Lower lobe of right lung (tissue), 2 donors: ENCODE data around the gene UQCR11. TPM values are rescaled to one million over a fixed set of nuclear protein-coding genes. Genes with fewer than 3 reads are reported as not detected.
A peak's percentile ranks its signal among the peaks of the same experiment; 100 is the strongest.

Source experiments
- ATAC-seq, 2 donors: fragments of 200-7000 bp; cut with Tn5 transposase; one replicate each; pipeline ENCODE4 v1.9.1; 2020 to 2022; ENCODE audit warnings: mild to moderate bottlenecking in 2 of 2, moderate library complexity in 2 of 2
- DNase-seq: peaks from one replicate; pipeline ENCODE4 v3.0.0-alpha.2; 2020
- H3K27ac ChIP-seq: fragments of 200-600 bp; one replicate; pipeline ENCODE4 v1.8.0; 2022
- H3K27me3 ChIP-seq: fragments of 200-600 bp; one replicate; pipeline ENCODE4 v1.8.0; 2022; ENCODE audit warnings: low read depth
- H3K36me3 ChIP-seq: fragments of 200-600 bp; one replicate; pipeline ENCODE4 v1.8.0; 2022; ENCODE audit warnings: mild to moderate bottlenecking
- H3K4me1 ChIP-seq: fragments of 200-600 bp; one replicate; pipeline ENCODE4 v1.8.0; 2022
- H3K4me3 ChIP-seq: fragments of 200-600 bp; one replicate; pipeline ENCODE4 v1.8.0; 2022; ENCODE audit warnings: mild to moderate bottlenecking
- H3K9me3 ChIP-seq: fragments of 200-600 bp; one replicate; pipeline ENCODE4 v1.8.0; 2022
- intact Hi-C: fragments of 100-400 bp; cut with DNase I; formaldehyde crosslinking; loops from one replicate; pipeline ENCODE4 v1.11.0; 2022
- total RNA-seq: library from RNA; stranded (reverse); fragmentation: NEBNext Ultra II Directional; extraction: Animal tissue kit (Norgen Biotek cat#: 25700); gene quantifications from one replicate; pipeline ENCODE4 v1.2.1, GENCODE V29; 2021
- TF ChIP-seq, protein P1 (sequence below): fragments of 200-600 bp; IDR thresholded peaks from one replicate; pipeline ENCODE4 v1.8.0; 2022; ENCODE audit warnings: antibody characterized with exemption, mild to moderate bottlenecking
- donor health status: DM: no; HTN: yes; CAD: no; lungs with severe emphysema.

UQCR11 gene
- total RNA-seq, 1 donor from 2014 or later, result 164 TPM

- Histone ChIP-seq H3K27ac (peak overlapping the region; percentile 93), H3K27me3 (no peaks in the 10 kb centered on the region), H3K36me3 (peaks cover 12% of the 10 kb centered on the region), H3K4me3 (peak overlapping the region; percentile 84), H3K9me3 (no peaks in the 10 kb centered on the region), H3K4me1 (peaks cover 21% of the 10 kb centered on the region)
- intact Hi-C loops, result no loop called here
- ATAC-seq, result no peak
- no peak for DNase-seq
- TF ChIP-seq, protein P1, sequence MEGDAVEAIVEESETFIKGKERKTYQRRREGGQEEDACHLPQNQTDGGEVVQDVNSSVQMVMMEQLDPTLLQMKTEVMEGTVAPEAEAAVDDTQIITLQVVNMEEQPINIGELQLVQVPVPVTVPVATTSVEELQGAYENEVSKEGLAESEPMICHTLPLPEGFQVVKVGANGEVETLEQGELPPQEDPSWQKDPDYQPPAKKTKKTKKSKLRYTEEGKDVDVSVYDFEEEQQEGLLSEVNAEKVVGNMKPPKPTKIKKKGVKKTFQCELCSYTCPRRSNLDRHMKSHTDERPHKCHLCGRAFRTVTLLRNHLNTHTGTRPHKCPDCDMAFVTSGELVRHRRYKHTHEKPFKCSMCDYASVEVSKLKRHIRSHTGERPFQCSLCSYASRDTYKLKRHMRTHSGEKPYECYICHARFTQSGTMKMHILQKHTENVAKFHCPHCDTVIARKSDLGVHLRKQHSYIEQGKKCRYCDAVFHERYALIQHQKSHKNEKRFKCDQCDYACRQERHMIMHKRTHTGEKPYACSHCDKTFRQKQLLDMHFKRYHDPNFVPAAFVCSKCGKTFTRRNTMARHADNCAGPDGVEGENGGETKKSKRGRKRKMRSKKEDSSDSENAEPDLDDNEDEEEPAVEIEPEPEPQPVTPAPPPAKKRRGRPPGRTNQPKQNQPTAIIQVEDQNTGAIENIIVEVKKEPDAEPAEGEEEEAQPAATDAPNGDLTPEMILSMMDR, result no peak
Measured at GRCh38 chr19:1591421-1592023, 13.7 kb downstream of the UQCR11 start.

DNA sequence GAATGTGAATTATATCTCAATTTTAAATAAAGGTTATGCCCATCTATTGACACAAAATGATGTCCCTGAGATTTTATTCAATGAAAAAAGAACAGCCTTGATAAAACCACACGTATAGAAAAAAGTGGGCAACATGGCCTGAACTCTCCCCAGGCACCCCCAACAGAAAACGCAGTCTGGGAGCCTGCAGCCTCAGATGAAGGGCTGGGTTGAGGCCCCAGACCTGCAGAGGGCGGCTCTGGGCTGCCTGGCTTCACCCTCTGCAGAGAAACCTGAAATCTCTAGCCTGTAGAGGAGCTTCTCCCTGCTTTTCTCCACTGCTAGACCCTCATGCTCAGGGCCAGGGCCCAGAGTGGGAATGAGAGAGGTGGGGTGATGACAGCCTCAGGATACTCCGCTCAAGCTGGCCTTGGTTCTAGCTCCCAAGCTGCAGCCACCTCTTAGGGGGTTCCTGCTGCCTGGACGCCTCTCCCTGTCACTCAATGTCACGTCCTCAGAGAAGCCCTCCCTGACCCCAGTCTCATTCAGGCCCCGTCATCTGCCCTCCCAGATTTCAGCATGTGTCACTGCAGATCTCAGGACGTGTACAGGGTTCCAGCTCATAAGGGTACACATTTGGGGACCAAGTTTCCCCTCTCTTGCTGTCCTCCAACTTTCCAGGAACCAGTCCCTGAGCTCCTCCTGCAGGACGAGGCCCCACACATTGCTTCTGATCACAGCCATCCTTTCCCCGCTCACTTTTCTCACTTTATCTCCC, 14.4 kb downstream of the UQCR11 start:
- H3K4me1 ChIP-seq, result peaks cover 21% of the 10 kb centered on the region
- H3K9me3 ChIP-seq, result no peaks in the 10 kb centered on the region
- H3K36me3 ChIP-seq, result peaks cover 5% of the 10 kb centered on the region
- intact Hi-C loops, result no loop called here
- peak overlapping the region; percentile 93 for H3K27ac ChIP-seq
- H3K4me3 ChIP-seq, result peak overlapping the region; percentile 84
- H3K27me3 ChIP-seq, result no peaks in the 10 kb centered on the region
- ATAC-seq (no peak), DNase-seq (no peak)
- TF ChIP-seq, protein P1, result no peak

DNA sequence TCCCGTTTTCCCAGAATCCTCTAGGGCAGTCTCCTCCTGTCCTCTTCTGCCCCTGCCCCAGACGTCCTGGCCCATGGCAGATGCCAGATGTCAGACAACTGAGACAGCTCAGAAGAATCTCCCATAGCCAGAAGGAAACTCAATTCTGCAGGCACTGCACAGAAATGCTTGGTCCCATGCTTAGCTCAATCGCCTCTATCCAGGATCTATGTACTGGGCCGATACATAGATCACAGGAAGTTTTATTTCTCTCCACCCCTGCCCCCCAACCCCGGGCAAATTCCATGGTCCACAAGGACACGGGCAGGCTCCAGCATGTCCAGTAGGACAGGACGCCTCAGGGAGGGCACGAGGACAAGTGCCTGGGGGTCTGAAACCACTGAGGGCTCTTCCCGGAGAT, 17.4 kb downstream of the UQCR11 start:
- peaks cover 20% of the 10 kb centered on the region for H3K36me3 ChIP-seq
- no peak overlapping the region for H3K27ac ChIP-seq
- ATAC-seq (no peak), DNase-seq (no peak)
- H3K27me3 ChIP-seq, result no peaks in the 10 kb centered on the region
- intact Hi-C loops, result no loop called here
- no peaks in the 10 kb centered on the region for H3K9me3 ChIP-seq
- TF ChIP-seq, protein P1, result no peak
- H3K4me1 ChIP-seq, result peaks cover 21% of the 10 kb centered on the region
- no peak overlapping the region for H3K4me3 ChIP-seq

DNA sequence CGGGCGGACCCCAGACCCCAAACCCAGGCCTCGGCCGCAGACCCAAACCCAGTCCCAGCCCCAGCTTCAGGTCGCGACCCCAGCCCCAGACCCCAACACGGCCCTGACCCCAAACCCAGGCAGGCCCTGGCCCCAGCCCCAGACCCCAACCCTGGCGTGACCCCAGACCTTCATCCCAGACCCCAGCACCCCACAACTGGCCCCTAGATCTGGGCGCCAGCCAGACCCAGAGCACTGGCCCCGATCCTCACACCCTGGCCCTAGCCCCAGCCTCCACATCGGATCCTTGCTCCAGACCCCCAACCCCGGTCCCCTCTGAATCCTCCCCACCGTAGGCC, 20.1 kb downstream of the UQCR11 start:
- TF ChIP-seq, protein P1, result no peak
- H3K4me1 ChIP-seq, result peaks cover 3% of the 10 kb centered on the region
- H3K27ac ChIP-seq, result no peak overlapping the region
- H3K9me3 ChIP-seq, result no peaks in the 10 kb centered on the region
- ATAC-seq (no peak), DNase-seq (no peak)
- H3K4me3 ChIP-seq, result no peak overlapping the region
- H3K36me3 ChIP-seq, result peaks cover 47% of the 10 kb centered on the region
- intact Hi-C loops, result no loop called here
- no peaks in the 10 kb centered on the region for H3K27me3 ChIP-seq

- no peak for DNase-seq
- Histone ChIP-seq H3K27ac (no peak overlapping the region), H3K36me3 (peaks cover 52% of the 10 kb centered on the region), H3K27me3 (no peaks in the 10 kb centered on the region), H3K4me1 (no peaks in the 10 kb centered on the region), H3K9me3 (no peaks in the 10 kb centered on the region), H3K4me3 (no peak overlapping the region)
- intact Hi-C loops, result no loop called here
- TF ChIP-seq, protein P1, result no peak
- peak in 1 of 2 donors; percentile 17 for ATAC-seq
Measured at GRCh38 chr19:1584500-1585242, 20.6 kb downstream of the UQCR11 start.
